ENCODE measurements around the gene IFT122.
"Not testable (repeated sequence)": the region's sequence is repeated elsewhere in the genome, so short reads cannot be mapped to it uniquely, and the experiment has no call there.

Gene IFT122

DNA sequence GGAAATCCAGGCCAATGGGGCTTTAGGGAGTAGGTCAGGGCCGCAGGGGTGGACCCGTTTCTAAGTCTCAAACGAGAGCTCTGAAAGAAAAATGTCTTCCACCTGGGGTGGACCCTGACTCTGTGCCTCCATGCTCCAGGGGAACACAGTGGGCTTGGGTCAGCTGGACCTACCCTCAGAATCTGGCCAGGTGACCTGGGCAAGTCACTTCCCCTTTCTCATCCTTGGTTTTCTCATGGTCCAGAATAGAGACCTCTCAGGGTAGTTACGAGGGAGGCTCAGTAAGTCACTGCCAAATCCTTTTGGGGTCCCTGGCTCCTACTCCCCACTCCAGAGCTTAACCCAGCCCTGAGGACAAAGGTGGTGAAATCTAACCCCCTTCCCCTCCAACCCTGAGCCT lies 37.4 kb upstream of the IFT122 start:
- Histone ChIP-seq H3K4me1 (ENCODE audit: control insufficient read depth, insufficient read depth, low read length) (peaks cover 11% of the 10 kb centered on the region), H3K4me2 (ENCODE audit: low read length) (no peak overlapping the region), H3K4me3 (ENCODE audit: low read length) (no peak overlapping the region), H3K36me3 (ENCODE audit: insufficient read depth, low read length) (no peaks in the 10 kb centered on the region), H3K9me3 (replicated peaks; ENCODE audit: low read length) (no peaks in the 10 kb centered on the region), H3K27me3 (ENCODE audit: control insufficient read depth, insufficient read depth, low read length) (peaks cover 6% of the 10 kb centered on the region), H3K9ac (ENCODE audit: low read depth, low read length) (no peak overlapping the region)

DNA sequence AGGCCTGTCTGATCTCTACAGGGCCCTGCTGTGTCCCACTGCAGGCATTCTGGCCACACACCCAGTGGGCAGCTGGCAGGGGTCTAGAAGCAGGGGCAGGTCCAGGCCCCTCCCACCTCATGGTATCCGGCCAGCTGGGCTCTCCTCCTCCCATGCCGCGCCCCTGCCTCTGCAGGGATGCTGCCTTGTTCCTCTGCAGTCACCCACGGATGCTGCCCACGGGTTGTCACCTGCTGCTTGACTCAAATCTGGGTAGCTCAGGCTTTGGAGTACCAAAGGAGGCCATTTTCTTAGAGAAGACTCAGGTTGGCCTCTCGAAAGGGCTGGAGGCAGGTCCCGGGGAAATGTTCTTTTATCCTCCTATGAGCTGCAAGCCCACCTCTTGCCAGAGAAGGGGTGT lies 36.6 kb upstream of the IFT122 start:
- Histone ChIP-seq H3K27me3 (ENCODE audit: control insufficient read depth, insufficient read depth, low read length) (peaks cover 13% of the 10 kb centered on the region), H3K4me1 (ENCODE audit: control insufficient read depth, insufficient read depth, low read length) (peaks cover 3% of the 10 kb centered on the region), H3K9me3 (replicated peaks; ENCODE audit: low read length) (no peaks in the 10 kb centered on the region), H3K36me3 (ENCODE audit: insufficient read depth, low read length) (no peaks in the 10 kb centered on the region), H3K4me2 (ENCODE audit: low read length) (no peak overlapping the region), H3K9ac (ENCODE audit: low read depth, low read length) (no peak overlapping the region), H3K4me3 (ENCODE audit: low read length) (no peak overlapping the region)

DNA sequence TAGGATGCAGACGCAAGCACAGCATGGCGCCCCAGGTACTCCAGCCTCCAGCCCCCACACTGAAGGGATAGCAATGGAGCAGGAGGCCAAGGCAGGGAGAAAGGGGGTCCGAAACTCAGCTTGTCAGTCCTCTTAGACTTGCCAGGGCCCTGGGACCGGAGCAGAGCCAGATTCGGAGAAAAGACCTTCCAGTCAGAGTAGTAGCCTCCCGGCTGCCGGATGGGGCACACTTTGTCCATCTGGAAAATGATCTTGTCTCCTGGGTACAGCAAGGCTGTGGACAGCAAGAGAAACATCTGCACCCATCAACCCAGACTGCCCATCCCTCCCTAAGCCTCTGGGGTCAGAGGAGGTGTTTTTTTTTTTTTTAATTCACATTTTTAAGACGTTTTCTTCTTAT lies 35.9 kb upstream of the IFT122 start:
- Histone ChIP-seq H3K9ac (ENCODE audit: low read depth, low read length) (no peak overlapping the region), H3K36me3 (ENCODE audit: insufficient read depth, low read length) (no peaks in the 10 kb centered on the region), H3K9me3 (replicated peaks; ENCODE audit: low read length) (no peaks in the 10 kb centered on the region), H3K27me3 (ENCODE audit: control insufficient read depth, insufficient read depth, low read length) (peaks cover 16% of the 10 kb centered on the region), H3K4me2 (ENCODE audit: low read length) (no peak overlapping the region), H3K4me3 (ENCODE audit: low read length) (no peak overlapping the region), H3K4me1 (ENCODE audit: control insufficient read depth, insufficient read depth, low read length) (peaks cover 3% of the 10 kb centered on the region)

DNA sequence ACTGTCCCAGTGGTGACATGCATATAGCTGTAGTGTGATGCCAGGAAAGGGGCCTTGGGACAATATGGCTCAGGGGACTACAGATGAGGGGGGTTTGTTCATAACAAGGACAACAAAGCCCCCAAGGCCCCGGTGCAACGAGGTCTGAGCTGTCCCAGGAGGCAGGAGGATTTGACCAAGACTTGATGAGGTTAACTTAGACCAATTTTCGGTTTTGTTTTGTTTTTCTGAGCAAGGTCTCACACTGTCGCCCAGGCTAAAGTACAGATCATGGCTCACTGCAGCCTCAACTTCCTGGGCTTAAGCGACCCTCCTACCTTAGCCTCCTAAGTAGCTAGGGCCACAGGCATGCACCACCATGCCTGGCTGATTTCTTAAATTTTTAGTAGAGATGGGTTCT lies 35.4 kb upstream of the IFT122 start:
- H3K4me1 ChIP-seq (ENCODE audit: control insufficient read depth, insufficient read depth, low read length) = peaks cover 2% of the 10 kb centered on the region
- no peak overlapping the region for H3K9ac ChIP-seq (ENCODE audit: low read depth, low read length)
- H3K4me2 ChIP-seq (ENCODE audit: low read length) = no peak overlapping the region
- no peaks in the 10 kb centered on the region for H3K9me3 ChIP-seq (replicated peaks; ENCODE audit: low read length)
- H3K36me3 ChIP-seq (ENCODE audit: insufficient read depth, low read length) = no peaks in the 10 kb centered on the region
- H3K27me3 ChIP-seq (ENCODE audit: control insufficient read depth, insufficient read depth, low read length) = peaks cover 16% of the 10 kb centered on the region
- no peak overlapping the region for H3K4me3 ChIP-seq (ENCODE audit: low read length)

- H3K9me3 ChIP-seq (replicated peaks; ENCODE audit: low read length) = no peaks in the 10 kb centered on the region
- H3K36me3 ChIP-seq (ENCODE audit: insufficient read depth, low read length) = no peaks in the 10 kb centered on the region
- H3K4me2 ChIP-seq (ENCODE audit: low read length) = no peak overlapping the region
- H3K4me3 ChIP-seq (ENCODE audit: low read length) = no peak overlapping the region
- H3K27me3 ChIP-seq (ENCODE audit: control insufficient read depth, insufficient read depth, low read length) = peaks cover 25% of the 10 kb centered on the region
- peaks cover 7% of the 10 kb centered on the region for H3K4me1 ChIP-seq (ENCODE audit: control insufficient read depth, insufficient read depth, low read length)
- no peak overlapping the region for H3K9ac ChIP-seq (ENCODE audit: low read depth, low read length)
These were observed 30.5 kb upstream of the IFT122 start for GRCh38 chr3:129409541-129409940.

- Histone ChIP-seq H3K4me1 (ENCODE audit: control insufficient read depth, insufficient read depth, low read length) (peaks cover 7% of the 10 kb centered on the region), H3K27me3 (ENCODE audit: control insufficient read depth, insufficient read depth, low read length) (peaks cover 32% of the 10 kb centered on the region)
These were observed 29.1 kb upstream of the IFT122 start for GRCh38 chr3:129410971-129411370.

DNA sequence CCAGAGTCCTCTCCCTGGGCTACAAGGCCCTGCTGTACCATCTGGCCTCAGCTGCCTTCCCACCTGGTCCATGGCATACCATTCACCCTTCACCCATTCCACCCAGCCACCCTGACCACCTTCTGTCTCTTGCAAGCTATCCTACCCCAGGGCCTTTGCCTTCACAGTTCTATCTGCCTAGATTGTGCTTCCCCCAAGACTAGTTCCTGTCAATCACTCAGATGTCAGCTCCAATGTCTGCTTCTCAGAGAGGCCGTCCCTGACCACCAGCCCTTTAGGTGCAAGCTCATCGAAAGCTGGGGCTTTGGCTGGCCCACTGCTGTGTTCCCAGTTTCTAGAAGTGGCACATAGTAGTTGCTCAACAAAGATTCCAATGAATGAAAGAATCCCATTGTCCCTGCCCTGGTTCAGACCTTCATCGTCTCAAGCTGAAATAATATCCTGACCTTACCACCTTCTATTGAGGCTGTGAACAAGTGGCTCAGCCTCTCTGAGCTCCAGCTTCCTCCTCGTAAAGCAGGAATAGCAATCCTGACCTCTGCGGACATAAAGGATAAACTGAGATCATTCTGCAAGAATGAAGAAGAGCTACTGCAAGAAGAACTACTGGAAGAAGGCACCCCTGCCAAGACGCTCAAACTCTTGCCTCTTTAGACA lies 27.4 kb upstream of the IFT122 start:
- H3K36me3 ChIP-seq (ENCODE audit: insufficient read depth, low read length) = no peaks in the 10 kb centered on the region
- H3K4me2 ChIP-seq (ENCODE audit: low read length) = no peak overlapping the region
- peaks cover 7% of the 10 kb centered on the region for H3K4me1 ChIP-seq (ENCODE audit: control insufficient read depth, insufficient read depth, low read length)
- no peaks in the 10 kb centered on the region for H3K9me3 ChIP-seq (replicated peaks; ENCODE audit: low read length)
- no peak overlapping the region for H3K4me3 ChIP-seq (ENCODE audit: low read length)
- H3K9ac ChIP-seq (ENCODE audit: low read depth, low read length) = no peak overlapping the region
- H3K27me3 ChIP-seq (ENCODE audit: control insufficient read depth, insufficient read depth, low read length) = peaks cover 29% of the 10 kb centered on the region

More at GRCh38 chr3:129410971-129411370, 29.1 kb upstream of the IFT122 start:
- Histone ChIP-seq H3K36me3 (ENCODE audit: insufficient read depth, low read length) (no peaks in the 10 kb centered on the region), H3K9ac (ENCODE audit: low read depth, low read length) (no peak overlapping the region), H3K9me3 (replicated peaks; ENCODE audit: low read length) (no peaks in the 10 kb centered on the region), H3K4me2 (ENCODE audit: low read length) (no peak overlapping the region), H3K4me3 (ENCODE audit: low read length) (no peak overlapping the region)

GRCh38 chr3:129413238-129413637 lies 26.8 kb upstream of the IFT122 start:
- not testable (repeated sequence) for H3K4me1 ChIP-seq (ENCODE audit: control insufficient read depth, insufficient read depth, low read length); H3K4me2 ChIP-seq (ENCODE audit: low read length); H3K9ac ChIP-seq (ENCODE audit: low read depth, low read length); H3K4me3 ChIP-seq (ENCODE audit: low read length); H3K9me3 ChIP-seq (replicated peaks; ENCODE audit: low read length); H3K36me3 ChIP-seq (ENCODE audit: insufficient read depth, low read length)
- H3K27me3 ChIP-seq (ENCODE audit: control insufficient read depth, insufficient read depth, low read length) = peaks cover 24% of the 10 kb centered on the region

- Histone ChIP-seq H3K27me3 (ENCODE audit: control insufficient read depth, insufficient read depth, low read length) (peaks cover 19% of the 10 kb centered on the region), H3K4me2 (ENCODE audit: low read length) (no peak overlapping the region), H3K4me3 (ENCODE audit: low read length) (no peak overlapping the region), H3K4me1 (ENCODE audit: control insufficient read depth, insufficient read depth, low read length) (peaks cover 7% of the 10 kb centered on the region), H3K9ac (ENCODE audit: low read depth, low read length) (no peak overlapping the region), H3K9me3 (replicated peaks; ENCODE audit: low read length) (no peaks in the 10 kb centered on the region), H3K36me3 (ENCODE audit: insufficient read depth, low read length) (no peaks in the 10 kb centered on the region)
These were observed 26.1 kb upstream of the IFT122 start for GRCh38 chr3:129413687-129414506.

DNA sequence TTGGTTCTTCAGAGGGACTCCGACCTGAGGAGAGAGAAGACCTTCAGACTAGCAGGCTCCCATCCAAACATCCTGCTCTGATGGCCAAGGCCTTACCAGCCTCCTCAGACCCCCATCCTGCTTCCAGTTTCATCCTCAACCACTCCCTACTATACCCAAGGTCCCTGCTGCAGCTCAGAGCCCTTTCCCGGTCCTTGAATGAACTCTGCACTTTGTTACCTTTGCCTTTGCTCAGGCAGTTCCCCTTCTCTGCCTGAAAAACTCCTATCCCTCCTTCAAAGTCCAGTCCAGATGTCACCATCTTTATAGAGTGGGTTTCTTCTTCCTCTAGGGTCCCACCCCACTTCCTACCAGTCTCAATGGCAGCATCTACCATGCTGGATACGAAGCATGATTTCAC lies 24.6 kb upstream of the IFT122 start:
- Histone ChIP-seq H3K4me3 (ENCODE audit: low read length) (no peak overlapping the region), H3K27me3 (ENCODE audit: control insufficient read depth, insufficient read depth, low read length) (peaks cover 19% of the 10 kb centered on the region), H3K9ac (ENCODE audit: low read depth, low read length) (no peak overlapping the region), H3K9me3 (replicated peaks; ENCODE audit: low read length) (no peaks in the 10 kb centered on the region), H3K36me3 (ENCODE audit: insufficient read depth, low read length) (no peaks in the 10 kb centered on the region), H3K4me2 (ENCODE audit: low read length) (no peak overlapping the region), H3K4me1 (ENCODE audit: control insufficient read depth, insufficient read depth, low read length) (peaks cover 7% of the 10 kb centered on the region)

GRCh38 chr3:129415830-129416229 lies 24.2 kb upstream of the IFT122 start:
- Histone ChIP-seq H3K4me3 (ENCODE audit: low read length) (no peak overlapping the region), H3K4me1 (ENCODE audit: control insufficient read depth, insufficient read depth, low read length) (peaks cover 7% of the 10 kb centered on the region), H3K27me3 (ENCODE audit: control insufficient read depth, insufficient read depth, low read length) (peaks cover 19% of the 10 kb centered on the region)

DNA sequence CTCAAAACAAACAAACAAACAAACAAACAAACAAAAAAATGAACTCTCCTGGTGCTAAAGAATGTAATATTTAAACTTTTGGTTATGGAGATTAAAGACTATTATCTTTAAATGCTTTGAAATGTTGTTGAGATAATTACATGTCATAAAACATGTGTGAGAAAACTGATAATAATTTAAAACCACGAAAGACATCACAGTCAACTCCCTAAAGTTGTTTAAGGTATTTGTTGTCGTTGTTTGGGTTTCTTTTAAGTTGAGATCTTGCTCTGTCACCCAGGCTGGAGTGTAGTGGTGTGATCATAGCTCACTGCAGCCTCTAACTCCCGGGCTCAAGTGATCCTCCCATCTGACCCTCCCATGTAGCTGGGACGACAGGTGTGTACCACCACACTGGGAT lies 23.6 kb upstream of the IFT122 start:
- no peaks in the 10 kb centered on the region for H3K36me3 ChIP-seq (ENCODE audit: insufficient read depth, low read length)
- H3K9ac ChIP-seq (ENCODE audit: low read depth, low read length) = no peak overlapping the region
- no peak overlapping the region for H3K4me3 ChIP-seq (ENCODE audit: low read length)
- peaks cover 7% of the 10 kb centered on the region for H3K4me1 ChIP-seq (ENCODE audit: control insufficient read depth, insufficient read depth, low read length)
- peaks cover 19% of the 10 kb centered on the region for H3K27me3 ChIP-seq (ENCODE audit: control insufficient read depth, insufficient read depth, low read length)
- no peaks in the 10 kb centered on the region for H3K9me3 ChIP-seq (replicated peaks; ENCODE audit: low read length)
- H3K4me2 ChIP-seq (ENCODE audit: low read length) = no peak overlapping the region

More at GRCh38 chr3:129415830-129416229, 24.2 kb upstream of the IFT122 start:
- no peaks in the 10 kb centered on the region for H3K9me3 ChIP-seq (replicated peaks; ENCODE audit: low read length)
- H3K36me3 ChIP-seq (ENCODE audit: insufficient read depth, low read length) = no peaks in the 10 kb centered on the region
- no peak overlapping the region for H3K9ac ChIP-seq (ENCODE audit: low read depth, low read length)
- no peak overlapping the region for H3K4me2 ChIP-seq (ENCODE audit: low read length)

Data from skeletal muscle satellite cell (primary cell).